ENCODE results near the gene FAM83G.

The FAM83G gene

DNA sequence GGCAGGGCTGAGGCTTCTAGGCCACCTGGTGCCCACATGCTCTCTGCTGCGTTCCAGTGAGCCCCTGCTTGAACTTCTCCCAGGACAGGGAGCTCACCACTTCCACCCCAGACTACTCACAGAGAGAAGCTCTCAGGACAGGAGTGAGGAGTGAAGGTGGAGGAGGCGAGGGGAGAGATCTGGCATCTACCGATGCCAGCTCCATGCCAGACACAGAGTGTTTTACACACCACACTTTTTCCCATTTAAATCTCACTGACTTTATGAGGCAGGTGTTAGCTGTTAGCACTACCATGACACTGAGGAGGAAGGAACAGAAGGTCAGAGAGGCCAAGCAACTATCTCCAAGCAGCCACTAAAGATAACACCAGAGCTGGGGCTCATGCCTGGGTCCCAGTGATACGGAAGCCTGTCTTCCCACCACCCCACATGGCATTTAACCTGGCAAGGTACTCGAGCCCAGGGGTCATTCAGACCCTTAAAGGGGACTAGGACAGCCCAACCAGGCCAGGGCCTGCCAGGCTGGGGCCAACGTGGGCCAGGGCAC, 6.8 kb downstream of the FAM83G start:
- no peak for TF ChIP-seq POLR2AphosphoS5 (IDR thresholded peaks at IDR 0.05; ENCODE audit: low read depth, low read length)
- no peak for TF ChIP-seq POLR2A (IDR thresholded peaks at IDR 0.05; ENCODE audit: low read depth, low read length)
- no peak for TF ChIP-seq TAF1 (IDR thresholded peaks at IDR 0.05; ENCODE audit: borderline replicate concordance, low read depth, low read length)

DNA sequence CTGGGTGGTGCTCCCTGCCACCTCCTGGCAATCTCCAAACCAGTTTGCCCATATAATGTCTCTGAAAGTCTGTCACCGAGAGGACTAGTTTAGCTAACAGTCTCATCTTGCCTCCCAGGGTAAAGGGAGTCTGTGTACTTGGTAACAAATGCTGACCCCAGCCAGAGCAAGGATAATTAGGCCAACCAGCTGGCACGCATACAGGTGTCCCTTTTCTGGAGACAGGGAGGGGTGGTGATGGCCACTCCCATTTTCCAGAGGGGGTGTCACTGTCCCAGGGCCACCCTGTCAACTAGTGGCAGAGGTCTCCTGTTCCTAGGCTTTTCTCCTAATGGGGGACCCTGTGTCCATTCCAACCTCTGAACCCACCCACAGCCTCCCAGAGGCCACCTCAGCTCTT, 8.1 kb downstream of the FAM83G start:
- DNase-seq (ENCODE audit: insufficient read length) (no peak), FAIRE-seq (no peak)
- TF ChIP-seq TAF1 (IDR thresholded peaks at IDR 0.05; ENCODE audit: borderline replicate concordance, low read depth, low read length): no peak
- no peak for TF ChIP-seq POLR2AphosphoS5 (IDR thresholded peaks at IDR 0.05; ENCODE audit: low read depth, low read length)
- TF ChIP-seq POLR2A (IDR thresholded peaks at IDR 0.05; ENCODE audit: low read depth, low read length): no peak

More for the DNA sequence above, 6.8 kb downstream of the FAM83G start:
- no peak for DNase-seq (ENCODE audit: insufficient read length)
- no peak for FAIRE-seq

DNA sequence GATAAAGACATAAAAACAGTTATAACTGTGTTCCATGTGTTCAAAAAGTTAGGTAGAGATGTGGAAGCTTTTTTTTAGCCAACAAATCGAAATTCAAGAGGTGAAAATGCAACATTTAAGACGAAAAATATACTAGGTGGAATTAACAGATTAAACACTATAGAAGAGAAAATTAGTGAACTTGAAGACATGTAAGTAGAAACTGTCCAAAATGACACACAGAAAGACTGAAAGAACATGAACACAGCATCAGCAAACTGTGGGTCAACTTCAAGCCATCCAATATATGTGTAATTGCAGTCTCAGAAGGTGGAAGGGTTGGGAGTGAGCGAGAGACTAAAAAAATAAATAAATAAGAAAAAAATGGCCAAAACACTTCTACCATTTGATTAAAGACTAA, 9.3 kb downstream of the FAM83G start:
- TF ChIP-seq POLR2A (IDR thresholded peaks at IDR 0.05; ENCODE audit: low read depth, low read length) (no peak), POLR2AphosphoS5 (IDR thresholded peaks at IDR 0.05; ENCODE audit: low read depth, low read length) (no peak), TAF1 (IDR thresholded peaks at IDR 0.05; ENCODE audit: borderline replicate concordance, low read depth, low read length) (no peak)
- DNase-seq (ENCODE audit: insufficient read length) (no peak), FAIRE-seq (no peak)

DNA sequence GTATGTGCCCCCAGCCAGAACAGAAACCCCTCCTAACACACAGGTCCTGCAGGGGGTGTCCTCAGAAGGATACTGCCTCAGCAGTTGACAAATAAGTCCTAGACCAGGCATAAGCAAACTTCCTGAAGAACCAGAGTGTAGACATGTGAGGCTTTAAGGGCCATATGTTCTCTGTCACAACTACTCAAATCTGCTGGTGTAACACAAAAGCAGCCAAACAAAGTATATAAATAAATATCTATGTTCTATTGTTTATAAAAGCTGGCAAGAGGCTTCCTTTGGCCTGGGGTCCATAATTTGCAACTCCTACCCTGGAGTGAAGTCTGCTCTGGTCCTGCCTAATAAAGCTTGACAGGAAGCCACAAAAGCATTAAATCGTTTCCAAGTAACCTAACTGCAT, 9.9 kb downstream of the FAM83G start:
- DNase-seq (ENCODE audit: insufficient read length): no peak
- FAIRE-seq: no peak
- no peak for TF ChIP-seq POLR2AphosphoS5 (IDR thresholded peaks at IDR 0.05; ENCODE audit: low read depth, low read length)
- no peak for TF ChIP-seq POLR2A (IDR thresholded peaks at IDR 0.05; ENCODE audit: low read depth, low read length)
- no peak for TF ChIP-seq TAF1 (IDR thresholded peaks at IDR 0.05; ENCODE audit: borderline replicate concordance, low read depth, low read length)

DNA sequence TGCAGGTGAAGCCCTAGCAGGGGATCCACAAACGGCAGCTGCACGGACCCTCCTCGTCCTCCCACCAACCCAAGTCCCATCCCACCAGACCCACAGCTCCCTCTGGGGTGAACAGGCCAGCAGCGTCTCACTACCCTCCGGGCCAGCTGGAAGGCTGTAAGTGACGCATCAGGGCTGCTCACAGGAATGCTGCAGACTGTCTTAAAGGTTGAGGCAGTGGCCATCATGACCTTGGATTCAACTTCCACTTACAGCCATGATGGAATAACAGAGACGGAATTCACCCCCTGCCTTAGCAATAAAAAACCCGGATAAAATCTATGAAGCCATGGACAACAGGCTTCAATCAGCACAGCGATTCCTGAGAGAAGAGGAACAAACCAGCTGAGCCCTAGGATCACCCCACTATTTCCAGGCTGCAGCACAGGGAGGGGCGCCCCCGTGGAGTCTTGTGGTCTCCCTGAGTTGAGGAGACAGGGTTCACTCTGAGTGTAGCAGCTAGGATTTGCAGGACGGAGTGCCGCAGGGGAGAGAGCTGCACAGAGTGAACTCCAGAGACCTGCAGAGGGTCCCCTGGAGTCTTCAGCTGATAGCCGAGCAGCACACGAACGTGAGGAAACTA, 10.5 kb downstream of the FAM83G start:
- no peak for FAIRE-seq
- no peak for TF ChIP-seq POLR2AphosphoS5 (IDR thresholded peaks at IDR 0.05; ENCODE audit: low read depth, low read length)
- TF ChIP-seq POLR2A (IDR thresholded peaks at IDR 0.05; ENCODE audit: low read depth, low read length): no peak
- TF ChIP-seq TAF1 (IDR thresholded peaks at IDR 0.05; ENCODE audit: borderline replicate concordance, low read depth, low read length): no peak
- no peak for DNase-seq (ENCODE audit: insufficient read length)

DNA sequence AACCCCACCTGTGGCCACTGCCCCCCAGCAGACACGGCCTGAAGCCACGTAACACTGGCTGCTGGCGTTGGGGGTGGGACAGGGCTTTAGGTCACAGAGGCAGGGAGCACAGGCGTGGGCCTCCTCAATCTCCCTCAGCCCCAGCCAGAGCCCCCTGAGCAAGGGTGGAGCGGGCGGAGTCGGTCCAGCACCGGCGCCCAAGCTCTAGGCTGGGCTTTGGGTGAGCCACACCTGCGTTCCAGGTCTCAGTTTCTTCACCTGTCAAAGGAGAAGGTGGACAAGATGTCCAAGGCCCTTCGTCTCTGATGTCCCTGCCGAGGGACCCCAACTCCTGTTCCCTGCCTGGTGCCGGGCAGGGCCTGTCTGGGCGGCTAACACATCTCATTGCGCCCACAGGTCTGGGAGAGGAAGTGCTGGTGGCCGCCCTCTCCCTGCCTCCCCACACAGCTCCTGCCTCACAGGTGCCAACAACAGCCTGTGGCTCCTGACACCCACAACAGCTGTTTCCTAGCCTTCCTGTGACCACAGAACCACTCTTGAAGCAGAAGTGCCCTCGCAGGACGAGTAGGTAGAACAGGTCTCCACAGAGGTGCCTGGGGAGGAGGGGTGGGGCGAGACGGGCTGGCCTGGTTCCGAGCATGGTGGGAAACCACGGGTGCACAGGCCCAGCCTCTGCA, 12.0 kb downstream of the FAM83G start:
- TF ChIP-seq TAF1 (IDR thresholded peaks at IDR 0.05; ENCODE audit: borderline replicate concordance, low read depth, low read length) (no peak), POLR2AphosphoS5 (IDR thresholded peaks at IDR 0.05; ENCODE audit: low read depth, low read length) (no peak), POLR2A (IDR thresholded peaks at IDR 0.05; ENCODE audit: low read depth, low read length) (no peak)
- no peak for DNase-seq (ENCODE audit: insufficient read length)
- FAIRE-seq: no peak

DNA sequence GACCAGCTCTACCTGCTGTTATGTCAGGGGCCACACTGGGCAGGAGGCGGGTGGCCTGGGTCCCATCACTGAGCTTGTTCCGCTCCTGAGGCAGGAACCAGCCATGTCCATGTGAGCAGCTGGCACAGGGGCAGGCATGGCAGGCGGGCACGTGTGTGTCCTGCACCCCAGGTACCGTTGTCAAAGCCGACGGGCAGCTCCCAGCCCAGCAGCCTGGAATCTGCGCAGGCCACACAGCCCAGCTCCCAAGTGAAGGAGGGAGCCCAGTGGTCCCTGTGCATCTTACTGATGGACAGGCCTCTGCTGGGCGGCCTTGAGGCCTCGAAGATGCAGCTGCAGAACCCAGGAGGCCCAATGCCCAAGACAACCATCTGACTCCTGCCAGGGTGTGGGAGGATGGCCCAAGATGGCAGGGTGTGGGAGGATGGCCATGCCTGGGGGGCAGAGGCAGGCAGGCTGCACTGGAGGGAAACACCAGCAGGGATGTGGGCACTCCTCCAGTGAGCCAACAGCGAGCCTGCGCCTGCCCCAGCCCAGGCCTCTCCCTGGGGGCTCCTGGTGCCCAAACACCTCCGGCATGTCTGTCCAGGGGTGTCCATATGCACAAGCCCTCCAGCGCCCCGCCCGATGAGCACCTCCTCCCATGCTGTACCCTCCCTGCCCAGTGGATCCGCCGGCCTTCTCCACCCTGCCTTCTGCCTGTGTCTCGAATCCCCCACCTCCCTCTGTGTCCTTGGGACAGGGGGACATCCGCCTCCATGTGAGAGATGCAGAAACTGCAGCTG, 12.8 kb downstream of the FAM83G start:
- TF ChIP-seq POLR2A (IDR thresholded peaks at IDR 0.05; ENCODE audit: low read depth, low read length) (no peak), POLR2AphosphoS5 (IDR thresholded peaks at IDR 0.05; ENCODE audit: low read depth, low read length) (no peak), TAF1 (IDR thresholded peaks at IDR 0.05; ENCODE audit: borderline replicate concordance, low read depth, low read length) (no peak)
- FAIRE-seq: no peak

DNA sequence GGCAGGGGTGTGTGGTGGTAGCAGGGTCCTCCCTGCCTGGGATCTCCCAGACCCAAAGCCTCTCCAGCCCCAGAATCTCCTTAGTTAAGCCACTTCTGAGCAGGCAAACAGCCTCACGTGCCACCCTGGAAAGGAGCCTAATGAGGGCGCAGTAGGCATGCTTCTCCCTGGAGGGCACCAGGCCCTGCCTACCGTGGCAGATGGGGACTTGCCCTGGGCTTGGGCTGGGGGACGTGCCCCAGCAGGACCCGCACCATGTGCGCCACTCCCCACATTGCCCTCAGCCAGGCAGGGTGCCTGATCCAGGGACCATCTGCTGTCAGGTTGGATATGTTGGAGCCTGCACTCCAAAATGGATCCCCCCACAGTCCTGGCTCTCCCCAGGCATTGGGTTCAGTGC, 14.2 kb downstream of the FAM83G start:
- TF ChIP-seq TAF1 (IDR thresholded peaks at IDR 0.05; ENCODE audit: borderline replicate concordance, low read depth, low read length) (no peak), POLR2A (IDR thresholded peaks at IDR 0.05; ENCODE audit: low read depth, low read length) (no peak), POLR2AphosphoS5 (IDR thresholded peaks at IDR 0.05; ENCODE audit: low read depth, low read length) (no peak)
- no peak for DNase-seq (ENCODE audit: insufficient read length)
- no peak for FAIRE-seq

More for the DNA sequence above, 12.8 kb downstream of the FAM83G start:
- no peak for DNase-seq (ENCODE audit: insufficient read length)

DNA sequence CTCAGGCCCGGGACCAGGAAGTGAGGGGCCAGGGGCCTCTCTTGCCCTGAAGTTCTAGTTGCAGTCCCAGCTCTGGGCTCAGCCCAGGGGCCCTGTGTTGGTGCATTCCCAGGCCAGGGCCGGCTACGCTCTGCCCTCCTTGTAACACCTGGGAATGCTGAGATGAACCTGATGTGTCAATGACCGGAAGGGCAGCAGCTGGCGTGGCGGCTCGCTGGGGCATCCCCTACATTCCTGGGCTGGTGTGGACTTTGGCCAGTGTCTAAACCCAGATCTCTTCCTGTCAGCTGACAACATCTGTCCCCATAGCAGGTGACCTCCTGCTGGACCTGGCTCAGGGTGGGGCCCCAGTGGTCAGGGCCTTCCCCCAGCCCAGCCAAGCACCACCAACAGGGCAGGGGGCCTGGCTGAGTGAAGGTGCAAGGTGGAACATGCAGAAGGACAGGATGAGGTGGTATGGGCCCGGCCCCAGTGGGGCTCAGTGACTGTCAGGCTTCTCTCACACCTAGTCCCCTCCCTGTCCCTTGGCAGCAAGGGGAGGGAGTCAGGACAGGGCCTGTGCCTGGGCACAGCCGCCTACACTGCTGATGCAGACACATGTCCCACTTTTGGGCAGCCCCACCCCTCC, 15.9 kb downstream of the FAM83G start:
- FAIRE-seq (no peak), DNase-seq (ENCODE audit: insufficient read length) (no peak)
- TF ChIP-seq POLR2AphosphoS5 (IDR thresholded peaks at IDR 0.05; ENCODE audit: low read depth, low read length) (no peak), TAF1 (IDR thresholded peaks at IDR 0.05; ENCODE audit: borderline replicate concordance, low read depth, low read length) (no peak), POLR2A (IDR thresholded peaks at IDR 0.05; ENCODE audit: low read depth, low read length) (no peak)

DNA sequence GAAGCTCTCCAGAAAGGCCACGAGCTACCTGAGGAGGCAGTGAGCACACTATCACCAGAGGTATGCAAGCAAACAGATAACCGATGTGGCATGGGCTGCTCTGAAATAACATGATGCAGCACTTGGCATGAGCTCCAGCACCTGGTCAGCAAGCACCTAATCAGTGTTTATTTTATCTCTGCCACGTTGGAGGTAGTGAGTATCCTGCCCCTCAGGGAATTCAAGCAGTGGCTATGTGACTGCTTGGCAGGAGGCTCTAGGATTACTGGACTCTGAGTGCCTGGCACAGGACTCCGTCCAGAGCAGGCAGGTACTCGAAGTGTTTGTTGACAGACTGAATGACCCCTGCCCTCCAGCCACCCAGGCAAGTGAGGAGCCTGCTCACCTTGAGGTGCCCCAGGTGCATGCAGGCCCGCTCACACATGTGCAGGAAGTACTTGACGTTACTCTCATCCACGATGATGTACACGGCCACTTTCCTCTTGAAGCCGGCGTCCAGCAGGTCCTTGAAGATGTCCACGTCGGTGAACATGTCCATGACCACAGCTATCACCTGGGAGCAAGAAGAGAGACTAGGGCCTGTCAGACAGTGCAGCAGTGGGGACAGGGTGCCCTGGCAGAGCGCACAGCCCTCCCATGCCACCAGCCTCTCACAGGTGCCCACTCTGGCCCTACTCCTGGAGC, 16.6 kb downstream of the FAM83G start:
- no peak for TF ChIP-seq TAF1 (IDR thresholded peaks at IDR 0.05; ENCODE audit: borderline replicate concordance, low read depth, low read length)
- FAIRE-seq: no peak
- no peak for DNase-seq (ENCODE audit: insufficient read length)

DNA sequence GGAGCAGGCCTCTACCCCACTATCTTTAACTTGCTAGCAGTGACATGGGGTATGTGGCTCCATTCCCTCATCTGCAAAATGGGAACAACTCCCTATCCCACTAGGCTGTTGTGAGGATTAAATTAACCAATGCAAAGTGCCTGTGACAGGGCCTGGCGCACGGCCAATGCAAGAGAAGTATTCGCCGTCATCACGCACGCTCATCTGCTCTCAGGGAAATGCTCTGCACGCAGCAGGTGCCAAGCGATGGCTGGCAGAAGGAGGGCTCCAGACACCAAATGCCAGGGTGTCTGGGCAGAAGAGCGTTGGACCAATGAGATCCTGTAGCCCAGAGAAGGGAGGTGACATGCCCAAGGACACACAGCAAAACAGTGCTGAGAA, 17.3 kb downstream of the FAM83G start:
- TF ChIP-seq POLR2A (IDR thresholded peaks at IDR 0.05; ENCODE audit: low read depth, low read length) (no peak), POLR2AphosphoS5 (IDR thresholded peaks at IDR 0.05; ENCODE audit: low read depth, low read length) (no peak), TAF1 (IDR thresholded peaks at IDR 0.05; ENCODE audit: borderline replicate concordance, low read depth, low read length) (no peak)
- no peak for FAIRE-seq
- no peak for DNase-seq (ENCODE audit: insufficient read length)

Data from GM12892 (cell line).